Endothelial cell of umbilical vein (primary cell): Measurements from ENCODE around the gene OXSR1. TPM values are rescaled to one million over a fixed set of nuclear protein-coding genes. Genes with fewer than 3 reads are reported as not detected.

ENCODE experiments used
- BruUV-seq: library from RNA; stranded (reverse); fragments of 400-500 nt; replicated peaks from 2 replicates; lab custom pipeline; 2021; lab: Mats Ljungman, UMichigan
- CTCF ChIA-PET: fragments of 300-600, 350-600 bp; sonication (Branson Sonifier 250); formaldehyde crosslinking; loops from one replicate; lab custom pipeline; 2021; ENCODE audit warnings: antibody characterized with exemption, inconsistent platforms; lab: Charles Lee
- POLR2A ChIA-PET: fragments of 300-600, 350-600 bp; sonication (Branson Sonifier 250); formaldehyde crosslinking; loops from one replicate; lab custom pipeline; 2021; ENCODE audit warnings: antibody characterized with exemption, inconsistent platforms; lab: Charles Lee
- DNase-seq: peaks from one replicate; pipeline ENCODE4 v3.0.0-alpha.2; 2011; ENCODE audit warnings: low read depth, low spot score
- FAIRE-seq: peaks from 2 replicates; lab custom pipeline; 2011; peaks lifted over from hg19 to GRCh38; lab: Jason Lieb, UNC
- H2AFZ ChIP-seq: 2 replicates; pipeline ENCODE4 v1.6.0; 2012; ENCODE audit warnings: low read depth, low read length, control low read depth, inconsistent platforms
- H3K27ac ChIP-seq: 2 replicates; pipeline ENCODE4 v1.5.1; 2011; ENCODE audit warnings: low read depth, mild to moderate bottlenecking, control low read depth, low read length, moderate library complexity; ENCODE audit not compliant: insufficient read depth
- H3K27me3 ChIP-seq, 2 experiments: 2 replicates each; pipeline versions ENCODE4 v1.6.0 to v1.6.1; 2011; ENCODE audit warnings: low read length in 2 of 2, mixed read lengths in 1 of 2; ENCODE audit not compliant: control insufficient read depth in 2 of 2, insufficient read depth in 2 of 2
- H3K36me3 ChIP-seq, 2 experiments: 2 replicates in 1 of 2; 3 replicates in 1 of 2; pipeline ENCODE4 v1.5.1; 2011; ENCODE audit warnings: low read length in 2 of 2, mild to moderate bottlenecking in 1 of 2, moderate library complexity in 1 of 2; ENCODE audit not compliant: control insufficient read depth in 2 of 2, insufficient read depth in 2 of 2; ENCODE audit errors: extremely low read depth in 1 of 2
- H3K4me1 ChIP-seq: 3 replicates; pipeline ENCODE4 v1.5.1; 2011; ENCODE audit warnings: mild to moderate bottlenecking, low read length; ENCODE audit not compliant: control insufficient read depth, insufficient read depth; ENCODE audit errors: extremely low read depth
- H3K4me2 ChIP-seq: 2 replicates; pipeline ENCODE4 v1.6.1; 2011; ENCODE audit warnings: low read length, control low read depth, mixed read lengths; ENCODE audit not compliant: insufficient read depth
- H3K4me3 ChIP-seq, 3 experiments: fragments of 200-600 bp in 1 of 3; sonication (generic), shearing (Covaris generic) in 1 of 3; replicated peaks in 1 of 3; 2 replicates each; pipeline ENCODE4 v1.5.1; 2011 to 2016; ENCODE audit warnings: control low read depth in 3 of 3, low read length in 3 of 3, mild to moderate bottlenecking in 2 of 3, inconsistent platforms in 1 of 3, low read depth in 1 of 3, moderate library complexity in 1 of 3; ENCODE audit not compliant: insufficient read depth in 1 of 3
- H3K79me2 ChIP-seq: 2 replicates; pipeline ENCODE4 v1.6.0; 2012; ENCODE audit warnings: low read length, inconsistent platforms; ENCODE audit not compliant: control insufficient read depth, insufficient read depth
- H3K9ac ChIP-seq: replicated peaks from 2 replicates; pipeline ENCODE3; 2011; ENCODE audit warnings: low read length, control low read depth; ENCODE audit not compliant: insufficient read depth; ENCODE audit errors: extremely low read depth
- H3K9me1 ChIP-seq: replicated peaks from 3 replicates; pipeline ENCODE4 v1.6.0; 2011; ENCODE audit warnings: mild to moderate bottlenecking, low read length; ENCODE audit not compliant: control insufficient read depth, insufficient read depth; ENCODE audit errors: extremely low read depth
- H3K9me3 ChIP-seq: replicated peaks from 2 replicates; pipeline ENCODE4 v1.5.1; 2012; ENCODE audit warnings: low read length, inconsistent platforms; ENCODE audit not compliant: control insufficient read depth, insufficient read depth
- H4K20me1 ChIP-seq: replicated peaks from 2 replicates; pipeline ENCODE3; 2011; ENCODE audit warnings: mild to moderate bottlenecking, low read length; ENCODE audit not compliant: control insufficient read depth, insufficient read depth; ENCODE audit errors: extremely low read depth
- EZH2 ChIP-seq: IDR thresholded peaks from 2 replicates; pipeline ENCODE4 v1.6.1; 2012; ENCODE audit warnings: borderline replicate concordance, low read depth, mild to moderate bottlenecking, moderate library complexity, low read length, inconsistent platforms; ENCODE audit not compliant: severe bottlenecking
- FOS ChIP-seq: IDR thresholded peaks from 2 replicates; pipeline ENCODE4 v1.6.1; 2011; ENCODE audit warnings: mild to moderate bottlenecking, low read length, moderate library complexity, borderline replicate concordance; ENCODE audit not compliant: insufficient read depth
- GATA2 ChIP-seq: IDR thresholded peaks from 2 replicates; pipeline ENCODE4 v1.7.0; 2011; ENCODE audit warnings: low read depth, mild to moderate bottlenecking, moderate library complexity, mixed read lengths, low read length; ENCODE audit not compliant: insufficient read length, insufficient read depth
- POLR2AphosphoS5 ChIP-seq: IDR thresholded peaks from 2 replicates; pipeline ENCODE4 v1.6.1; 2012; ENCODE audit warnings: low read depth, mild to moderate bottlenecking, control low read depth, low read length, moderate library complexity; ENCODE audit not compliant: insufficient read depth
- dilution Hi-C: fragments of 300-500 bp; cut with MboI; formaldehyde crosslinking; loops from one replicate; pipeline ENCODE4 v1.15.0; 2019; ENCODE audit warnings: low sequenced_read_pairs; ENCODE audit not compliant: extremely low pct_ligation_motif_present
- intact Hi-C: fragments of 100-400 bp; cut with micrococcal nuclease; formaldehyde crosslinking; loops from one replicate; pipeline ENCODE4 v1.10.0; 2022
- polyA plus RNA-seq, 4 experiments: library from polyadenylated mRNA; depleted of rRNA in 3 of 4; stranded (reverse) in 3 of 4; unstranded in 1 of 4; fragments of >200 nt; gene quantifications; 2 replicates each; pipeline versions ENCODE4 v1.2.1 to v1.2.3, GENCODE V29; 2011 to 2012; ENCODE audit warnings: missing spikeins in 1 of 4
- total RNA-seq: library from RNA; stranded (reverse); gene quantifications from 2 replicates; pipeline ENCODE4 v1.2.3, GENCODE V29; 2021

OXSR1 gene
- total and polyA plus RNA-seq, 2 donors (not counting 3 experiments of a cell fraction or from before 2014, with no cell fraction given) = 15.1 to 32.9 TPM

GRCh38 chr3:38203690-38204089 is 38.4 kb downstream of the OXSR1 start:
- BruUV-seq = no TSS peak
- H4K20me1 ChIP-seq = no peaks in the 10 kb centered on the region
- no peaks in the 10 kb centered on the region for H3K9me3 ChIP-seq
- POLR2A ChIA-PET = no interaction called here
- peaks cover 1 to 2% of the 10 kb centered on the region in 2 experiments for H3K36me3 ChIP-seq
- DNase-seq (no peak), FAIRE-seq (no peak)
- H3K9ac ChIP-seq = no peak overlapping the region
- H3K27ac ChIP-seq = no peak overlapping the region
- H3K4me2 ChIP-seq = no peak overlapping the region
- H3K27me3 ChIP-seq = no peaks in the 10 kb centered on the region
- H3K4me1 ChIP-seq = peaks cover 3% of the 10 kb centered on the region
- intact Hi-C loops = no loop called here
- H3K4me3 ChIP-seq = no peak overlapping the region
- H3K9me1 ChIP-seq = no peaks in the 10 kb centered on the region
- no peak for TF ChIP-seq EZH2
- peaks cover 31% of the 10 kb centered on the region for H3K79me2 ChIP-seq
- H2AFZ ChIP-seq = no peak overlapping the region
- dilution Hi-C loops = no loop called here
- CTCF ChIA-PET = interaction anchor here (1.5 kb wide), 1 partner anchor 38 kb away, joined by 3 read pairs; no protein-coding TSS in a partner anchor

GRCh38 chr3:38204599-38205471 is 39.5 kb downstream of the OXSR1 start:
- Histone ChIP-seq H3K4me3 (no peak overlapping the region), H3K9me1 (no peaks in the 10 kb centered on the region), H3K79me2 (peaks cover 28% of the 10 kb centered on the region), H3K27ac (no peak overlapping the region), H4K20me1 (no peaks in the 10 kb centered on the region), H3K4me2 (no peak overlapping the region), H3K9me3 (no peaks in the 10 kb centered on the region), H3K4me1 (peaks cover 3% of the 10 kb centered on the region), H3K27me3 (no peaks in the 10 kb centered on the region), H3K9ac (no peak overlapping the region), H2AFZ (no peak overlapping the region), H3K36me3 (peaks cover 1 to 2% of the 10 kb centered on the region in 2 experiments)
- no peak for FAIRE-seq
- DNase-seq = no peak
- intact Hi-C loops (no loop called here), dilution Hi-C loops (no loop called here)
- TF ChIP-seq EZH2 (no peak), GATA2 (no peak), FOS (no peak), POLR2AphosphoS5 (no peak)
- no TSS peak for BruUV-seq
- ChIA-PET POLR2A (no interaction called here), CTCF (interaction anchor here (1.3 to 1.5 kb wide), 2 partner anchors 21 to 36 kb away, joined by 3 read pairs; no protein-coding TSS in a partner anchor)
